Fibroblast of lung (primary cell): ENCODE measurements around the gene NPIPB6. TPM values are rescaled to one million over a fixed set of nuclear protein-coding genes. Genes with fewer than 3 reads are reported as not detected.

Experiments
- DNase-seq, 2 donors: peaks; one replicate each; pipeline versions ENCODE4 v3.0.0 to v3.0.0-alpha.2; 2010; ENCODE audit warnings: low read depth in 2 of 2
- H2AFZ ChIP-seq: 2 replicates; pipeline ENCODE4 v1.5.1; 2012; ENCODE audit warnings: low read length, control low read depth, inconsistent platforms
- H3K27ac ChIP-seq: 2 replicates; pipeline ENCODE4 v1.5.1; 2011; ENCODE audit warnings: low read length, control low read depth; ENCODE audit not compliant: insufficient read depth
- H3K27me3 ChIP-seq: 2 replicates; pipeline ENCODE4 v1.5.1; 2011; ENCODE audit warnings: mild to moderate bottlenecking, low read length; ENCODE audit not compliant: control insufficient read depth, insufficient read depth
- H3K36me3 ChIP-seq: 2 replicates; pipeline ENCODE4 v1.5.1; 2011; ENCODE audit warnings: low read length; ENCODE audit not compliant: control insufficient read depth, insufficient read depth
- H3K4me1 ChIP-seq: 2 replicates; pipeline ENCODE4 v1.5.1; 2011; ENCODE audit warnings: low read length; ENCODE audit not compliant: control insufficient read depth, insufficient read depth; ENCODE audit errors: extremely low read depth
- H3K4me2 ChIP-seq: 2 replicates; pipeline ENCODE4 v1.5.1; 2011; ENCODE audit warnings: low read length, control low read depth; ENCODE audit not compliant: insufficient read depth; ENCODE audit errors: extremely low read depth
- H3K4me3 ChIP-seq, 4 experiments: fragments of 200-600 bp in 1 of 4; sonication (generic) in 1 of 4; replicated peaks in 1 of 4; 2 replicates each; pipeline ENCODE4 v1.5.1; 2011 to 2016; ENCODE audit warnings: low read length in 4 of 4, low read depth in 3 of 4, mild to moderate bottlenecking in 3 of 4, control low read depth in 2 of 4, inconsistent platforms in 1 of 4, mixed read lengths in 1 of 4; ENCODE audit not compliant: insufficient read depth in 1 of 4; ENCODE audit errors: control extremely low read depth in 1 of 4
- H3K79me2 ChIP-seq: 2 replicates; pipeline ENCODE4 v1.5.1; 2012; ENCODE audit warnings: mild to moderate bottlenecking, low read length, inconsistent platforms; ENCODE audit not compliant: control insufficient read depth, insufficient read depth
- H3K9ac ChIP-seq: 2 replicates; pipeline ENCODE4 v1.5.1; 2011; ENCODE audit warnings: mild to moderate bottlenecking, low read length, control low read depth; ENCODE audit not compliant: insufficient read depth
- H3K9me3 ChIP-seq: 2 replicates; pipeline ENCODE4 v1.5.1; 2012; ENCODE audit warnings: low read depth, low read length; ENCODE audit not compliant: control insufficient read depth, insufficient read depth
- H4K20me1 ChIP-seq: 2 replicates; pipeline ENCODE4 v1.5.1; 2011; ENCODE audit warnings: low read length; ENCODE audit not compliant: control insufficient read depth, insufficient read depth; ENCODE audit errors: extremely low read depth
- EZH2 ChIP-seq: IDR thresholded peaks from 2 replicates; pipeline ENCODE4 v1.5.1; 2012; ENCODE audit warnings: low read length, control low read depth, mild to moderate bottlenecking; ENCODE audit errors: missing control alignments
- polyA plus RNA-seq, 2 donors: library from polyadenylated mRNA; depleted of rRNA in 1 of 2; stranded (reverse) in 1 of 2; unstranded in 1 of 2; fragments of >200 nt; gene quantifications; 2 replicates each; pipeline ENCODE4 v1.2.1, GENCODE V29; 2011 to 2012; ENCODE audit warnings: missing spikeins in 1 of 2
- total RNA-seq: library from RNA; depleted of rRNA; stranded (reverse); fragments of >200 nt; gene quantifications from 2 replicates; pipeline ENCODE4 v1.2.1, GENCODE V29; 2014
- TF ChIP-seq, protein P1 (sequence below), 2 donors: IDR thresholded peaks in 1 of 2; conservative IDR thresholded peaks in 1 of 2; 1 replicate in 1 of 2; 2 replicates in 1 of 2; pipeline ENCODE4 v1.5.1; 2011 to 2012; ENCODE audit warnings: low read length in 2 of 2, control low read depth in 1 of 2, inconsistent platforms in 1 of 2, low read depth in 1 of 2, mild to moderate bottlenecking in 1 of 2

The NPIPB6 gene
- total and polyA plus RNA-seq, 2 donors (not counting 1 experiment from before 2014, with no cell fraction given), result 0.23 to 0.66 TPM

DNA sequence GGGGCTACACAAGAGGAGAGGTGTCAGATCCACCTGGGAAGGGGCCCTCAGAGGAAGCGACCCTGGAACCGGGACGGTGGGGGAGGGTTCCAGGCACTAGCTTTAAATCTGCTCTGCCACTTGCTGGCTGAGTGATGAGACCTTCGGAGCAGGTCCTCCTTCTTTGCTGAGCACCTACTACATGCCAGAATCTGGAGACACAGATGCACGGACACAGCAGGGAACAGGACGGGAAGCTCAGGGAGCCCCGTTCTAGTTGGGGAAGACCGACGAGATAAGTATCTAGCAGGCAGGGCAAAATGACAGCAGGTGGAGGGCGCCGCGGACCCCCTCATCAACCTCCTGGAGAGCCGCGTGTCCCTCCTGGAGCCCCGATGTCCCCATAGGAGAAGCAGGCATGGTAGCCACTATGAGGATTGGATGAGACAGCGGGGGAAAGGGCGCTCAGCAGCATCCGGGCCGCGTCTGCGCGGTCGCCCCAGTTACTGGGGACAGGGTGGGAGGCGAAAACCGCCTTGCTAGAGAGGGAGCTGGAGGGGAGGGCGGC is 43.8 kb downstream of the NPIPB6 start:
- H3K4me2 ChIP-seq, result no peak overlapping the region
- no peaks in the 10 kb centered on the region for H4K20me1 ChIP-seq
- no peaks in the 10 kb centered on the region for H3K27me3 ChIP-seq
- no peak overlapping the region for H3K27ac ChIP-seq
- H3K4me3 ChIP-seq, result no peak overlapping the region
- no peak overlapping the region for H2AFZ ChIP-seq
- TF ChIP-seq, protein P1, sequence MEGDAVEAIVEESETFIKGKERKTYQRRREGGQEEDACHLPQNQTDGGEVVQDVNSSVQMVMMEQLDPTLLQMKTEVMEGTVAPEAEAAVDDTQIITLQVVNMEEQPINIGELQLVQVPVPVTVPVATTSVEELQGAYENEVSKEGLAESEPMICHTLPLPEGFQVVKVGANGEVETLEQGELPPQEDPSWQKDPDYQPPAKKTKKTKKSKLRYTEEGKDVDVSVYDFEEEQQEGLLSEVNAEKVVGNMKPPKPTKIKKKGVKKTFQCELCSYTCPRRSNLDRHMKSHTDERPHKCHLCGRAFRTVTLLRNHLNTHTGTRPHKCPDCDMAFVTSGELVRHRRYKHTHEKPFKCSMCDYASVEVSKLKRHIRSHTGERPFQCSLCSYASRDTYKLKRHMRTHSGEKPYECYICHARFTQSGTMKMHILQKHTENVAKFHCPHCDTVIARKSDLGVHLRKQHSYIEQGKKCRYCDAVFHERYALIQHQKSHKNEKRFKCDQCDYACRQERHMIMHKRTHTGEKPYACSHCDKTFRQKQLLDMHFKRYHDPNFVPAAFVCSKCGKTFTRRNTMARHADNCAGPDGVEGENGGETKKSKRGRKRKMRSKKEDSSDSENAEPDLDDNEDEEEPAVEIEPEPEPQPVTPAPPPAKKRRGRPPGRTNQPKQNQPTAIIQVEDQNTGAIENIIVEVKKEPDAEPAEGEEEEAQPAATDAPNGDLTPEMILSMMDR (conservative IDR thresholded peaks at IDR 0.05 in 1 of 2, IDR thresholded peaks at IDR 0.05 in 1 of 2; ENCODE audit: low read depth in 1 of 2, low read length in 2 of 2), result no peak
- no peak for TF ChIP-seq EZH2
- no peak for DNase-seq
- H3K79me2 ChIP-seq, result no peaks in the 10 kb centered on the region
- no peak overlapping the region for H3K9ac ChIP-seq
- no peaks in the 10 kb centered on the region for H3K4me1 ChIP-seq
- no peaks in the 10 kb centered on the region for H3K9me3 ChIP-seq
- no peaks in the 10 kb centered on the region for H3K36me3 ChIP-seq

GRCh38 chr16:28318042-28318744 is 45.1 kb downstream of the NPIPB6 start:
- H3K27me3 ChIP-seq, result no peaks in the 10 kb centered on the region
- no peaks in the 10 kb centered on the region for H3K79me2 ChIP-seq
- H3K9ac ChIP-seq, result no peak overlapping the region
- no peaks in the 10 kb centered on the region for H3K9me3 ChIP-seq
- DNase-seq, result no peak
- no peak overlapping the region for H2AFZ ChIP-seq
- H3K27ac ChIP-seq, result no peak overlapping the region
- TF ChIP-seq, protein P1 (conservative IDR thresholded peaks at IDR 0.05 in 1 of 2, IDR thresholded peaks at IDR 0.05 in 1 of 2; ENCODE audit: low read depth in 1 of 2, low read length in 2 of 2), result no peak
- TF ChIP-seq EZH2, result no peak
- H3K4me2 ChIP-seq, result no peak overlapping the region
- H3K4me3 ChIP-seq, result no peak overlapping the region
- no peaks in the 10 kb centered on the region for H4K20me1 ChIP-seq
- H3K36me3 ChIP-seq, result no peaks in the 10 kb centered on the region
- H3K4me1 ChIP-seq, result no peaks in the 10 kb centered on the region

DNA sequence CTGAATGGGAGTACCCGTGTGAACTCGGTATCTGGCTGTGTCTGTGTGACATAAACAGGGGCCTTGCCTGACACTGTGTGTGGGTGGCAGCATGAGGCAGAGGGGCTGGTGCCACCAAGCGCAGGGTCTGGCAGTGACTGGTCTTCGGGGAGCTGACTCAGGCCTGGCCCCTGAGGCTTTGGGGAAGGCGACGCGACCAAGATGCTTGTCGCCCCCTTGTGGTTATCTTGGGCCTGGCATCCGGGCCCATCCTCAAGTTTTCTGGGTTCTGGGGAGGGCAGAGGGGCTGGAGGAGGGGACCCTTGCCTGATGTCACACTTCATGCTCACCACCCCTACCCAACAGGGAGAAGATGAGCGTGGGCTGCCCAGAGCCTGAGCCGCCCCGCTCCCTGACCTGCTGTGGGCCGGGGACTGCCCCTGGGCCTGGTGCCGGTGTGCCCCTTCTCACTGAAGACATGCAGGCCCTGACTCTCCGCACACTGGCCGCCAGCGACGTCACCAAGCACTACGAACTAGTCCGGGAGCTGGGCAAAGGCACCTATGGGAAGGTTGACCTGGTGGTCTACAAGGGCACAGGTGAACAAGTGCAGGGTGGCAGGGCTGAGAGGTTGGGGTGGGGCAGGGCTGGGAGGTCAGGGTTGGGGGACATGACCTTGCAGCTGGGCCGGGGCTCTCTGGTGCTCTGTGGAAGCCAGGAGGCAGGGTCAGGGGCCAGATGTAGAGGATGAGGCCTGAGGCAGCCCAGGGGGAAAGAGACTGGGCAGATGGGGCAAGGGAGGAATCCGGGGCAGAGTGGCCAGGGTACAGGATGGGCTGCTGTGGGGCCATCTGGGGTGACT is 46.0 kb downstream of the NPIPB6 start:
- H3K4me3 ChIP-seq, result no peak overlapping the region
- H3K9me3 ChIP-seq, result no peaks in the 10 kb centered on the region
- TF ChIP-seq EZH2, result no peak
- TF ChIP-seq, protein P1 (conservative IDR thresholded peaks at IDR 0.05 in 1 of 2, IDR thresholded peaks at IDR 0.05 in 1 of 2; ENCODE audit: low read depth in 1 of 2, low read length in 2 of 2), result peak; percentile 78 to 83
- peak; percentile 33 to 37 for DNase-seq
- H4K20me1 ChIP-seq, result no peaks in the 10 kb centered on the region
- no peak overlapping the region for H3K9ac ChIP-seq
- no peaks in the 10 kb centered on the region for H3K79me2 ChIP-seq
- no peak overlapping the region for H2AFZ ChIP-seq
- H3K27me3 ChIP-seq, result no peaks in the 10 kb centered on the region
- H3K27ac ChIP-seq, result no peak overlapping the region
- no peaks in the 10 kb centered on the region for H3K36me3 ChIP-seq
- no peaks in the 10 kb centered on the region for H3K4me1 ChIP-seq
- no peak overlapping the region for H3K4me2 ChIP-seq
